Testis (tissue), 2 donors: ENCODE data around the gene WWC2.

Experiments
- CTCF ChIP-seq, 3 experiments: fragments of 450-650 bp in 2 of 3; fragments of 200-600 bp in 1 of 3; sonication (generic) in 1 of 3; IDR thresholded peaks; one replicate each; pipeline ENCODE4 v1.5.1; 2016 to 2019; ENCODE audit warnings: antibody characterized with exemption in 3 of 3, mild to moderate bottlenecking in 2 of 3, moderate library complexity in 1 of 3
- POLR2A ChIP-seq: fragments of 450-650 bp; IDR thresholded peaks from one replicate; pipeline ENCODE4 v1.6.1; 2017; ENCODE audit warnings: antibody characterized with exemption, mild to moderate bottlenecking, moderate library complexity

- no peak for TF ChIP-seq POLR2A
- no peak for TF ChIP-seq CTCF (IDR thresholded peaks at IDR 0.05)
Observed at GRCh38 chr4:183098019-183098722, 886 bp upstream of the WWC2 start.
